Mononuclear cell (primary cell): Measurements from ENCODE around the gene OR52E6. TPM values are rescaled to one million over a fixed set of nuclear protein-coding genes. Genes with fewer than 3 reads are reported as not detected.

Source experiments
- H3K27me3 ChIP-seq: 2 replicates; pipeline ENCODE4 v1.6.0; 2011; ENCODE audit warnings: low read length, control low read depth; ENCODE audit not compliant: insufficient read depth
- H3K4me1 ChIP-seq: 2 replicates; pipeline ENCODE4 v1.5.1; 2011; ENCODE audit warnings: mild to moderate bottlenecking, low read length, control low read depth; ENCODE audit not compliant: insufficient read depth
- H3K4me3 ChIP-seq: 2 replicates; pipeline ENCODE4 v1.5.1; 2011; ENCODE audit warnings: mild to moderate bottlenecking, low read length, moderate library complexity
- H3K9me3 ChIP-seq: 2 replicates; pipeline ENCODE4 v1.5.1; 2011; ENCODE audit warnings: low read depth, mild to moderate bottlenecking, control low read depth, low read length
- total RNA-seq: library from RNA; depleted of rRNA; stranded (reverse); fragments of >200 nt; gene quantifications from one replicate; pipeline ENCODE4 v1.2.3, GENCODE V29; 2012

Gene OR52E6
- not detected for total RNA-seq

GRCh38 chr11:5841797-5842196 lies at the start of gene OR52E6:
OR52E6 (minus strand) TSS chr11:5841897; CDS start chr11:5841897, 0 bp downstream.
- H3K4me1 ChIP-seq = no peaks in the 10 kb centered on the region
- no peak within 1 kb of the TSS for H3K4me3 ChIP-seq
- peaks cover 7% of the 10 kb centered on the region for H3K27me3 ChIP-seq
- no peaks in the 10 kb centered on the region for H3K9me3 ChIP-seq

- no peak overlapping the region for H3K4me3 ChIP-seq
These were observed 49.6 kb upstream of the OR52E6 start for GRCh38 chr11:5891216-5891800.

GRCh38 chr11:5887661-5888060 lies 46.0 kb upstream of the OR52E6 start:
- H3K27me3 ChIP-seq = no peaks in the 10 kb centered on the region
- H3K4me3 ChIP-seq = no peak overlapping the region
- no peaks in the 10 kb centered on the region for H3K4me1 ChIP-seq
- H3K9me3 ChIP-seq = no peaks in the 10 kb centered on the region

More at GRCh38 chr11:5891216-5891800, 49.6 kb upstream of the OR52E6 start:
- Histone ChIP-seq H3K4me1 (no peaks in the 10 kb centered on the region), H3K27me3 (no peaks in the 10 kb centered on the region), H3K9me3 (no peaks in the 10 kb centered on the region)

- Histone ChIP-seq H3K4me3 (no peak overlapping the region), H3K4me1 (no peaks in the 10 kb centered on the region), H3K9me3 (no peaks in the 10 kb centered on the region), H3K27me3 (no peaks in the 10 kb centered on the region)
These were observed 45.5 kb upstream of the OR52E6 start for GRCh38 chr11:5887172-5887571.

GRCh38 chr11:5881756-5882155 lies 40.1 kb upstream of the OR52E6 start:
- no peaks in the 10 kb centered on the region for H3K27me3 ChIP-seq

GRCh38 chr11:5880329-5880728 lies 38.6 kb upstream of the OR52E6 start, which contains the start of gene OR52E4:
OR52E4 (plus strand) TSS chr11:5880629; CDS start chr11:5884293, 3,664 bp downstream.
- Histone ChIP-seq H3K4me3 (no peak within 1 kb of the TSS), H3K27me3 (no peaks in the 10 kb centered on the region), H3K9me3 (no peaks in the 10 kb centered on the region), H3K4me1 (no peaks in the 10 kb centered on the region)

More at GRCh38 chr11:5881756-5882155, 40.1 kb upstream of the OR52E6 start:
- Histone ChIP-seq H3K4me3 (no peak overlapping the region), H3K9me3 (no peaks in the 10 kb centered on the region), H3K4me1 (no peaks in the 10 kb centered on the region)

GRCh38 chr11:5878564-5878963 lies 36.9 kb upstream of the OR52E6 start:
- no peaks in the 10 kb centered on the region for H3K9me3 ChIP-seq
- no peaks in the 10 kb centered on the region for H3K4me1 ChIP-seq
- no peak overlapping the region for H3K4me3 ChIP-seq
- no peaks in the 10 kb centered on the region for H3K27me3 ChIP-seq

GRCh38 chr11:5865826-5866225 lies 24.1 kb upstream of the OR52E6 start:
- Histone ChIP-seq H3K27me3 (no peaks in the 10 kb centered on the region), H3K9me3 (no peaks in the 10 kb centered on the region)

GRCh38 chr11:5857590-5857989 lies 15.9 kb upstream of the OR52E6 start, which contains the start of gene OR52E8:
OR52E8 (minus strand) TSS chr11:5857690; CDS start chr11:5857690, 0 bp downstream.
- Histone ChIP-seq H3K27me3 (no peaks in the 10 kb centered on the region), H3K4me1 (no peaks in the 10 kb centered on the region), H3K9me3 (no peaks in the 10 kb centered on the region), H3K4me3 (no peak within 1 kb of the TSS)

More at GRCh38 chr11:5865826-5866225, 24.1 kb upstream of the OR52E6 start:
- Histone ChIP-seq H3K4me1 (no peaks in the 10 kb centered on the region), H3K4me3 (no peak overlapping the region)

- no peaks in the 10 kb centered on the region for H3K4me1 ChIP-seq
- no peaks in the 10 kb centered on the region for H3K9me3 ChIP-seq
- H3K27me3 ChIP-seq = no peaks in the 10 kb centered on the region
- no peak overlapping the region for H3K4me3 ChIP-seq
These were observed 9.3 kb upstream of the OR52E6 start for GRCh38 chr11:5851002-5851401.

- Histone ChIP-seq H3K4me1 (no peaks in the 10 kb centered on the region), H3K9me3 (no peaks in the 10 kb centered on the region), H3K27me3 (peaks cover 3% of the 10 kb centered on the region), H3K4me3 (no peak overlapping the region)
These were observed 6.0 kb upstream of the OR52E6 start for GRCh38 chr11:5847711-5848110.

GRCh38 chr11:5846701-5847100 lies 5.0 kb upstream of the OR52E6 start:
- peaks cover 3% of the 10 kb centered on the region for H3K27me3 ChIP-seq
- no peaks in the 10 kb centered on the region for H3K4me1 ChIP-seq
- H3K9me3 ChIP-seq = no peaks in the 10 kb centered on the region
- no peak overlapping the region for H3K4me3 ChIP-seq

- Histone ChIP-seq H3K4me1 (no peaks in the 10 kb centered on the region), H3K4me3 (no peak overlapping the region), H3K27me3 (peaks cover 4% of the 10 kb centered on the region), H3K9me3 (no peaks in the 10 kb centered on the region)
These were observed 4.0 kb downstream of the OR52E6 start for GRCh38 chr11:5837695-5838094.

GRCh38 chr11:5833446-5833845 lies 8.3 kb downstream of the OR52E6 start:
- H3K4me1 ChIP-seq = no peaks in the 10 kb centered on the region
- H3K4me3 ChIP-seq = no peak overlapping the region
- peaks cover 2% of the 10 kb centered on the region for H3K27me3 ChIP-seq
- H3K9me3 ChIP-seq = no peaks in the 10 kb centered on the region

GRCh38 chr11:5831196-5831829 lies 10.4 kb downstream of the OR52E6 start:
- Histone ChIP-seq H3K4me3 (no peak overlapping the region), H3K9me3 (no peaks in the 10 kb centered on the region), H3K4me1 (no peaks in the 10 kb centered on the region), H3K27me3 (no peaks in the 10 kb centered on the region)
